Sigmoid colon (tissue), 4 donors: Measurements from ENCODE around the gene SNX8.

ENCODE experiments used
- POLR2AphosphoS5 ChIP-seq, 4 donors: sonication (generic); formaldehyde crosslinking; IDR thresholded peaks; one replicate each; pipeline ENCODE4 v1.6.1; 2017; ENCODE audit warnings: antibody characterized with exemption in 4 of 4
- TF ChIP-seq, protein P1 (sequence below), 4 experiments: fragments of 450-650 bp in 3 of 4; fragments of 200-600 bp in 1 of 4; IDR thresholded peaks; one replicate each; pipeline ENCODE4 v1.5.1; 2016 to 2019; ENCODE audit warnings: antibody characterized with exemption in 4 of 4, mild to moderate bottlenecking in 3 of 4, moderate library complexity in 2 of 4

DNA sequence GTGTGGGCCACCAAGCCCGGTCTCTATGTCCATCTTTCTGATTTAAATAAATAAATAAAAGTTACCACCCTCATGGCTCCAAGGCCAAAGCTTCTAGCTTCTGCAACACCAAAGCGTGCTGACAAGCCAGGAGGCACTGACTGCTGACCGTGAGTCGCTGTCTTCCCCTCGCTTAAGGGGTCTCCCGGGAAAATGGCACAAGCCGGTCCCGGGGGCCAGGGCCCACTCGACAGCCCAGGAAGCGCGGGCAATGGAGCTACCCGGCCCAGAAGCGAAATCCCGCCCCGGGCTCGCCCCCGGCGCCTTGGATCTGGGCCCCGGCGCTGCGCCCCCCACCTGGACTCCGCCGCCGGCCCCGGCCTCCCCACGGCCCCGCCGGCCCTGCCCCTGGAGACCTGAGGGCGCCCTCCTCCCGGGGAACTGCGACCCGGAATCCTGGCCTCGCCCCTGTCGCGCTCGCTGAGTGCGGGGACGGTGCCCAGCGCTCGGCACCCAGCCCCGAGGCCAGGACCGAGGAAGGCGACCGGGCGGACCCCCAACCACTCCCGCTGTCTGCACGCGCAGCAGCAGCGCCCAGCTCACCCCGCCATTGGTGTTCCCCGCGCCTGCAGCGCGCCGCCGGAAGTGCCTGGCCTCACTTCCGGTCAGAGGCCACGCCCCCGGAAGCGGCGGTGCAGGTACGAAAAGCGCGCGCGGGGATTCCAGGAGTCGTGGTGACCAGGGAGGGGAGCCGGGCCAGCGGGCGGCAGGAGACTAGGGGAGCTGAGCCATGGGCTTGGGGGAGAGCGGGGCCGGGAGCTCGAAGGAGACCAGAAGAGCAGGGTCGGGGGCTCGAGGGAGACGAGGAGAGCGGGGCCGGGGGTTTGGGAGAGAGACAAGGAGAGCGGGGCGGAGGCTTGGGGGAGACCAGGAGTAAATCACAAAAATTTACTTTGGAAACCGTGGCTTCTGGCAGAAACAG, 72.4 kb downstream of the SNX8 start, which contains the start of the genes MRM2 and NUDT1:
- TF ChIP-seq, protein P1, sequence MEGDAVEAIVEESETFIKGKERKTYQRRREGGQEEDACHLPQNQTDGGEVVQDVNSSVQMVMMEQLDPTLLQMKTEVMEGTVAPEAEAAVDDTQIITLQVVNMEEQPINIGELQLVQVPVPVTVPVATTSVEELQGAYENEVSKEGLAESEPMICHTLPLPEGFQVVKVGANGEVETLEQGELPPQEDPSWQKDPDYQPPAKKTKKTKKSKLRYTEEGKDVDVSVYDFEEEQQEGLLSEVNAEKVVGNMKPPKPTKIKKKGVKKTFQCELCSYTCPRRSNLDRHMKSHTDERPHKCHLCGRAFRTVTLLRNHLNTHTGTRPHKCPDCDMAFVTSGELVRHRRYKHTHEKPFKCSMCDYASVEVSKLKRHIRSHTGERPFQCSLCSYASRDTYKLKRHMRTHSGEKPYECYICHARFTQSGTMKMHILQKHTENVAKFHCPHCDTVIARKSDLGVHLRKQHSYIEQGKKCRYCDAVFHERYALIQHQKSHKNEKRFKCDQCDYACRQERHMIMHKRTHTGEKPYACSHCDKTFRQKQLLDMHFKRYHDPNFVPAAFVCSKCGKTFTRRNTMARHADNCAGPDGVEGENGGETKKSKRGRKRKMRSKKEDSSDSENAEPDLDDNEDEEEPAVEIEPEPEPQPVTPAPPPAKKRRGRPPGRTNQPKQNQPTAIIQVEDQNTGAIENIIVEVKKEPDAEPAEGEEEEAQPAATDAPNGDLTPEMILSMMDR (IDR thresholded peaks at IDR 0.05) = no peak
- peak; percentile 66 to 87 (median 78) for TF ChIP-seq POLR2AphosphoS5 (IDR thresholded peaks at IDR 0.05)
